Upper lobe of left lung (tissue), 6 donors: ENCODE measurements around the gene STK36. TPM values are rescaled to one million over a fixed set of nuclear protein-coding genes. Genes with fewer than 3 reads are reported as not detected.
"Not testable (repeated sequence)": the region's sequence is repeated elsewhere in the genome, so short reads cannot be mapped to it uniquely, and the experiment has no call there.

Experiments used
- ATAC-seq, 2 donors: fragments of 200-7000 bp; cut with Tn5 transposase; one replicate each; pipeline ENCODE4 v1.9.1; 2022; ENCODE audit warnings: mild to moderate bottlenecking in 2 of 2, moderate library complexity in 2 of 2; ENCODE audit not compliant: low FRiP score in 2 of 2
- DNase-seq, 2 donors: peaks; one replicate each; pipeline ENCODE4 v3.0.0-alpha.2; 2019 to 2020
- H3K27ac ChIP-seq, 4 donors: fragments of 200-600 bp; sonication (generic); one replicate each; pipeline ENCODE4 v1.5.1; 2016 to 2019
- H3K27me3 ChIP-seq, 4 donors: fragments of 200-600 bp; sonication (generic); one replicate each; pipeline ENCODE4 v1.5.1; 2017 to 2019
- H3K36me3 ChIP-seq, 4 donors: fragments of 200-600 bp; sonication (generic); one replicate each; pipeline ENCODE4 v1.5.1; 2016 to 2019
- H3K4me1 ChIP-seq, 4 donors: fragments of 200-600 bp; sonication (generic); one replicate each; pipeline ENCODE4 v1.5.1; 2018 to 2019
- H3K4me3 ChIP-seq, 4 donors: fragments of 200-600 bp; sonication (generic); one replicate each; pipeline ENCODE4 v1.5.1; 2017 to 2019; ENCODE audit warnings: mild to moderate bottlenecking in 2 of 4, moderate library complexity in 1 of 4
- H3K9me3 ChIP-seq, 4 donors: fragments of 200-600 bp; sonication (generic); one replicate each; pipeline ENCODE4 v1.5.1; 2018 to 2019
- EP300 ChIP-seq, 4 donors: sonication (generic); formaldehyde crosslinking; IDR thresholded peaks; one replicate each; pipeline ENCODE4 v1.5.1; 2017; ENCODE audit warnings: antibody characterized with exemption in 4 of 4, control low read depth in 2 of 4
- POLR2A ChIP-seq, 4 donors: fragments of 450-650 bp; IDR thresholded peaks; one replicate each; pipeline ENCODE4 v1.5.1; 2016 to 2017; ENCODE audit warnings: antibody characterized with exemption in 4 of 4, mild to moderate bottlenecking in 2 of 4
- POLR2AphosphoS5 ChIP-seq, 2 donors: sonication (generic); formaldehyde crosslinking; IDR thresholded peaks; one replicate each; pipeline ENCODE4 v1.5.1; 2017; ENCODE audit warnings: antibody characterized with exemption in 2 of 2
- WGBS, 2 donors: methylation state at CpG; one replicate each; pipeline ENCODE4 v1.1.5; 2017 to 2018; 5-methylcytosine and 5-hydroxymethylcytosine counted together
- total RNA-seq, 6 donors: library from RNA; depleted of rRNA in 4 of 6; stranded (reverse); fragments of >200 nt in 4 of 6; gene quantifications; one replicate each; pipeline versions ENCODE4 v1.1.0 to v1.2.1, GENCODE V29; 2016 to 2021
- TF ChIP-seq, protein P1 (sequence below), 6 experiments: fragments of 450-650 bp in 4 of 6; fragments of 200-600 bp in 2 of 6; sonication (generic) in 2 of 6; IDR thresholded peaks; one replicate each; pipeline ENCODE4 v1.5.1; 2016 to 2019; ENCODE audit warnings: antibody characterized with exemption in 6 of 6
- donor health status: DM: no; HTN: no; CAD: no; lungs with moderate emphysema.
- donor health status: DM: no; HTN: yes; CAD: no; lungs with severe emphysema.

STK36 gene
- total RNA-seq, 6 donors from 2014 or later: 21.3 to 153 (median 36.8) TPM

DNA sequence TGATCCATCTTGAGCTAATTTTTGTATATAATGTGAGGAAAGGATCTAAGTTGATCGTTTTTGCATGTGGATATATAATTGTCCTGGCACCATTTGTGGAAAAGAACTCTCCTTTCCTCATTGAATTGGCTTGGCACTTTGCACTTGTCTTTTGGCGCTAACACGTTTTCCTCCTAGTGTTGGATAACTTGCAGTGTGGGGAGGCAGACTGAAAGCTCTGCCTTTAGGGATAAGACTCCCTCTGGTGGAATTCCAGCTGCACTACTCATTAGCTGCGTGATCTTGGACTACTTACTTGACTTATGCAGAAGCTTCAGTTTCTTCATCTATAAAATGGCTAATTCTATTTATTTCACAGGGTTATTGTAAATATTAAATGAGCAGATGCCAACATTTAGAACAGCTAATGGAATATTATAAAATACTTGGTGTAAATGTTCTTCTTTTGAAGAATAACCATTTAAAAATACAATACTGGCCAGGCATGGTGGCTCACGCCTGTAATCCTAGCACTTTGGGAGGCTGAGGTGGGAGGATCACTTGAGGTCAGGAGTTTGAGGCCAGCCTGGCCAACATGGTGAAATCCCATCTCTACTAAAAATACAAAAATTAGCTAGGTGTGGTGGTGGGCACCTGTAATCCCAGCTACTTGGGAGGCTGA is 15.6 kb downstream of the STK36 start:
- TF ChIP-seq, protein P1, sequence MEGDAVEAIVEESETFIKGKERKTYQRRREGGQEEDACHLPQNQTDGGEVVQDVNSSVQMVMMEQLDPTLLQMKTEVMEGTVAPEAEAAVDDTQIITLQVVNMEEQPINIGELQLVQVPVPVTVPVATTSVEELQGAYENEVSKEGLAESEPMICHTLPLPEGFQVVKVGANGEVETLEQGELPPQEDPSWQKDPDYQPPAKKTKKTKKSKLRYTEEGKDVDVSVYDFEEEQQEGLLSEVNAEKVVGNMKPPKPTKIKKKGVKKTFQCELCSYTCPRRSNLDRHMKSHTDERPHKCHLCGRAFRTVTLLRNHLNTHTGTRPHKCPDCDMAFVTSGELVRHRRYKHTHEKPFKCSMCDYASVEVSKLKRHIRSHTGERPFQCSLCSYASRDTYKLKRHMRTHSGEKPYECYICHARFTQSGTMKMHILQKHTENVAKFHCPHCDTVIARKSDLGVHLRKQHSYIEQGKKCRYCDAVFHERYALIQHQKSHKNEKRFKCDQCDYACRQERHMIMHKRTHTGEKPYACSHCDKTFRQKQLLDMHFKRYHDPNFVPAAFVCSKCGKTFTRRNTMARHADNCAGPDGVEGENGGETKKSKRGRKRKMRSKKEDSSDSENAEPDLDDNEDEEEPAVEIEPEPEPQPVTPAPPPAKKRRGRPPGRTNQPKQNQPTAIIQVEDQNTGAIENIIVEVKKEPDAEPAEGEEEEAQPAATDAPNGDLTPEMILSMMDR (IDR thresholded peaks at IDR 0.05): peak; percentile 59 to 80 (median 71)
- peak in 1 of 2 donors; percentile 42 for DNase-seq
- peaks cover 0 to 50% (median 17%) of the 10 kb centered on the region in 4 donors for H3K36me3 ChIP-seq
- WGBS, 2 donors: 22 to 27% methylated on average over 5 of the region's 5 CpGs
- not testable (repeated sequence) for H3K27me3 ChIP-seq, H3K27ac ChIP-seq, H3K9me3 ChIP-seq, H3K4me1 ChIP-seq, H3K4me3 ChIP-seq
- ATAC-seq: peak; percentile 83 to 89

DNA sequence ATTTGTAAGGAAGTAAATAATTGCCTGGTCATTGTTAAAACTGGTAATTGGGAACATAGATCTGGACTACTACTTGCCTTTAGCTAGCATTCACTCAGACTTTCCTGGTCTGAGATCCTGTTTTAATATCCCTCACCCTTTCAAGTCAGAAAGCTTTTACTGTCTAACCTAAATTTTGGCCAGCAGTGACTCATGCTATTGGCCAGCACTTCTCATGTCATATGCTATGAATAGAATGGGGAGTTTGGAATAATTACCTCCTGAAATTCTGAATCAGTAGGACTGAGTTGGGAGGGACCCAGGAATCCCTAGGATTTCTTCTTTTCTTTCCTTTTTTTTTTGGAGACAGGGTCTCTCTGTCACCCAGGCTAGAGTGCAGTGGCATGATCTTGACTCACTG is 19.3 kb downstream of the STK36 start:
- ATAC-seq (peak in 1 of 2 donors; percentile 45), DNase-seq (no peak)
- Histone ChIP-seq H3K27me3 (no peaks in the 10 kb centered on the region), H3K4me1 (peaks cover 0 to 3% (median 0%) of the 10 kb centered on the region in 4 donors), H3K4me3 (no peak overlapping the region), H3K27ac (no peak overlapping the region), H3K9me3 (no peaks in the 10 kb centered on the region), H3K36me3 (peaks cover 0 to 59% (median 29%) of the 10 kb centered on the region in 4 donors)
- TF ChIP-seq EP300 (IDR thresholded peaks at IDR 0.05) (no peak), POLR2AphosphoS5 (IDR thresholded peaks at IDR 0.05) (no peak), POLR2A (IDR thresholded peaks at IDR 0.05) (no peak)
- TF ChIP-seq, protein P1 (IDR thresholded peaks at IDR 0.05): no peak

DNA sequence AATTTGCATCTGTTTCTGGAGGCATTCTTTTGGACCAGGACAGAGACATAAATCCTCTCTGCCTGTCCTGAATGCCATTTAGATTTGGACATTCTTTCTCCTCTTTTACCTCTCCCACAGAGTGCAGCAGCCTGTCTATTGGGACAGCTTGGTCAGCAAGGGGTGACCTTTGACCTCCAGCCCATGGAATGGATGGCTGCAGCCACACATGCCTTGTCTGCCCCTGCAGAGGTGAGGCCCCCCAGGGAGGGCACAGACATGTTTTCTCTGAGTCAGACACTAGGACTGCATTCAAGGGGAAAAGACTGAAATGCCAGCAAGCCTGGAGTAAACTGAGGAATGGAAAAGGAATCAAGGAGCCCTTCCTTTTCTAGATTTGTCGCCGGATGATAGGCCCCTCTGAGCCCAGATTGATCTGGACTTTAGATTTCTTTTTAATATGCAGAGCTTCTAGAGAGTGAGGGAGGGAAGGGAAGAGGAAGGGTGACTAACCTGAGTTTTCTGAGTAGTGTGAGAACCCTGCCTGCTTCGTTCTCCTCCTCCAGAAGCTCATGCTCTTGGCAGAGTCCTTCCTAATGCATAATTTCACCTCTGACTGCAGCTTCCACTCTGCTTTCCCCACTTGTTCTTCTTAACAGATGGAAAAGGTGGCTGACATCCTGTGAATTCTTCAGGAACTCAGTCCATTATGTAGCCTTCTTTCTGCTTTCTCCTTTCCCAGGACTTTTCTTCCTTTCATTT is 22.7 kb downstream of the STK36 start:
- Histone ChIP-seq H3K27me3 (no peaks in the 10 kb centered on the region), H3K4me1 (no peaks in the 10 kb centered on the region), H3K36me3 (peaks cover 5 to 67% (median 40%) of the 10 kb centered on the region in 4 donors), H3K9me3 (no peaks in the 10 kb centered on the region), H3K4me3 (no peak overlapping the region), H3K27ac (no peak overlapping the region)
- DNase-seq: no peak
- no peak for ATAC-seq
- 85 to 96% methylated on average over 3 of the region's 3 CpGs for WGBS, 2 donors
- TF ChIP-seq, protein P1 (IDR thresholded peaks at IDR 0.05): no peak

DNA sequence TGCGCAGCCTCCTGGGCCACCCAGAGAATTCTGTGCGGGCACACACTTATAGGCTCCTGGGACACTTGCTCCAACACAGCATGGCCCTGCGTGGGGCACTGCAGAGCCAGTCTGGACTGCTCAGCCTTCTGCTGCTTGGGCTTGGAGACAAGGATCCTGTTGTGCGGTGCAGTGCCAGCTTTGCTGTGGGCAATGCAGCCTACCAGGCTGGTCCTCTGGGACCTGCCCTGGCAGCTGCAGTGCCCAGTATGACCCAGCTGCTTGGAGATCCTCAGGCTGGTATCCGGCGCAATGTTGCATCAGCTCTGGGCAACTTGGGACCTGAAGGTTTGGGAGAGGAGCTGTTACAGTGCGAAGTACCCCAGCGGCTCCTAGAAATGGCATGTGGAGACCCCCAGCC is 27.0 kb downstream of the STK36 start:
- H3K4me1 ChIP-seq: no peaks in the 10 kb centered on the region
- H3K4me3 ChIP-seq: no peak overlapping the region
- ATAC-seq (no peak), DNase-seq (peak in 1 of 2 donors; percentile 38)
- H3K27ac ChIP-seq: no peak overlapping the region
- TF ChIP-seq, protein P1 (IDR thresholded peaks at IDR 0.05): no peak
- TF ChIP-seq POLR2A (IDR thresholded peaks at IDR 0.05): no peak
- TF ChIP-seq EP300 (IDR thresholded peaks at IDR 0.05): no peak
- TF ChIP-seq POLR2AphosphoS5 (IDR thresholded peaks at IDR 0.05): no peak
- H3K9me3 ChIP-seq: no peaks in the 10 kb centered on the region
- H3K36me3 ChIP-seq: peaks cover 5 to 41% (median 20%) of the 10 kb centered on the region in 4 donors
- no peaks in the 10 kb centered on the region for H3K27me3 ChIP-seq
- 98 to 100% methylated on average over 2 to 8 of the region's 8 CpGs for WGBS, 2 donors

DNA sequence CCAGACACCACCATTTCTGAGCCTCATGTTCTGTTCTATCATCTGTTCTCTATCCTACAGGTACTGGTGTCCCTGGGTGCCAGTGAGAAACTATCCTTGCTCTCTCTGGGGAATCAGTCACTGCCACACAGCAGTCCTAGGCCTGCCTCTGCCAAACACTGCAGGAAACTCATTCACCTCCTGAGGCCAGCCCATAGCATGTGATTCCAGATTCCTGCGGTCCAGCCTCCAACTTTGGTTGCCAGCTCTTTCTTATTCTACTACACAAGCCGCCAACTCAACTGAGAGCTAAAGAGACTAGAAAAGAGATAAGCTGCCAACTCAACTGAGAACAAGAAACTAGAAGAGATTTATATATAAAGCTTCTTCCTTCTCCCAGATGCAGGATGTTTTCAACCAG is 29.9 kb downstream of the STK36 start:
- no peak for TF ChIP-seq POLR2A (IDR thresholded peaks at IDR 0.05)
- TF ChIP-seq, protein P1 (IDR thresholded peaks at IDR 0.05): no peak
- no peak for TF ChIP-seq POLR2AphosphoS5 (IDR thresholded peaks at IDR 0.05)
- no peak for TF ChIP-seq EP300 (IDR thresholded peaks at IDR 0.05)
- Histone ChIP-seq H3K4me3 (no peak overlapping the region), H3K27ac (no peak overlapping the region), H3K9me3 (no peaks in the 10 kb centered on the region), H3K36me3 (peaks cover under 1 to 31% (median 9%) of the 10 kb centered on the region in 4 donors), H3K4me1 (no peaks in the 10 kb centered on the region), H3K27me3 (no peaks in the 10 kb centered on the region)
- ATAC-seq: no peak
- no peak for DNase-seq
- WGBS, 2 donors: 98 to 100% methylated on average over 2 of the region's 2 CpGs
